ENCODE data around the gene SERPINB7.

The SERPINB7 gene

GRCh38 chr18:63850636-63851035 is 75.4 kb downstream of the SERPINB7 start:
- DNase-seq, result no peak
